IMR-90 (cell line): ENCODE data around the gene PTPRN2. TPM values are rescaled to one million over a fixed set of nuclear protein-coding genes. Genes with fewer than 3 reads are reported as not detected.

Experiments
- ATAC-seq: fragments of 200-7000 bp; cut with Tn5 transposase; 2 replicates; pipeline ENCODE4 v1.9.1; 2020; ENCODE audit warnings: low read depth, mild to moderate bottlenecking, moderate library complexity
- BruUV-seq: library from RNA; stranded (reverse); fragments of 400-500 nt; replicated peaks from 2 replicates; lab custom pipeline; 2021; lab: Mats Ljungman, UMichigan
- CTCF ChIA-PET: fragments of 300-600 bp; formaldehyde crosslinking; extraction: SDS; loops from one replicate; lab custom pipeline; 2021; ENCODE audit warnings: antibody characterized with exemption; lab: Yijun Ruan, JAX
- POLR2A ChIA-PET: fragments of 300-600 bp; sonication (Branson Sonifier 250); formaldehyde crosslinking; loops from one replicate; lab custom pipeline; 2022; ENCODE audit warnings: antibody characterized with exemption; ENCODE audit not compliant: unreplicated experiment; lab: Charles Lee
- DNase-seq: peaks from one replicate; pipeline ENCODE4 v3.0.0; 2013
- H2AFZ ChIP-seq: replicated peaks from 2 replicates; pipeline ENCODE3; 2013; ENCODE audit warnings: low read length, mild to moderate bottlenecking; ENCODE audit not compliant: poor library complexity
- H2AK5ac ChIP-seq: 2 replicates; pipeline ENCODE4 v1.6.1; 2013; ENCODE audit warnings: low read depth, low read length, inconsistent platforms
- H2AK9ac ChIP-seq: replicated peaks from 2 replicates; pipeline ENCODE3; 2013; ENCODE audit warnings: mild to moderate bottlenecking, low read depth, low read length, moderate library complexity; ENCODE audit not compliant: poor library complexity
- H2BK120ac ChIP-seq: 2 replicates; pipeline ENCODE4 v1.6.1; 2013; ENCODE audit warnings: low read depth, low read length, inconsistent platforms
- H2BK15ac ChIP-seq: 3 replicates; pipeline ENCODE4 v1.6.1; 2013; ENCODE audit warnings: low read depth, low read length, inconsistent platforms
- H2BK20ac ChIP-seq: 2 replicates; pipeline ENCODE4 v1.6.1; 2013; ENCODE audit warnings: low read depth, mild to moderate bottlenecking, inconsistent platforms, low read length, moderate library complexity
- H2BK5ac ChIP-seq: 2 replicates; pipeline ENCODE4 v1.6.1; 2013; ENCODE audit warnings: mild to moderate bottlenecking, low read depth, low read length, inconsistent platforms; ENCODE audit not compliant: poor library complexity, severe bottlenecking
- H3K14ac ChIP-seq: replicated peaks from 2 replicates; pipeline ENCODE4 v1.6.1; 2013; ENCODE audit warnings: low read depth, low read length, inconsistent platforms
- H3K18ac ChIP-seq: 2 replicates; pipeline ENCODE4 v1.6.1; 2013; ENCODE audit warnings: low read depth, low read length, control low read depth
- H3K23ac ChIP-seq: 2 replicates; pipeline ENCODE4 v1.6.1; 2013; ENCODE audit warnings: low read depth, low read length, inconsistent platforms
- H3K27ac ChIP-seq: 2 replicates; pipeline ENCODE4 v1.5.1; 2013; ENCODE audit warnings: mild to moderate bottlenecking, control low read depth, low read length; ENCODE audit not compliant: insufficient read depth
- H3K27me3 ChIP-seq: 2 replicates; pipeline ENCODE4 v1.6.1; 2013; ENCODE audit warnings: low read length; ENCODE audit not compliant: control insufficient read depth, insufficient read depth
- H3K36me3 ChIP-seq: 2 replicates; pipeline ENCODE4 v1.6.1; 2013; ENCODE audit warnings: low read length, mixed read lengths; ENCODE audit not compliant: control insufficient read depth, insufficient read depth
- H3K4ac ChIP-seq: 2 replicates; pipeline ENCODE4 v1.6.1; 2013; ENCODE audit warnings: low read depth, low read length, inconsistent platforms
- H3K4me1 ChIP-seq: 2 replicates; pipeline ENCODE4 v1.6.1; 2013; ENCODE audit warnings: low read length, mixed read lengths; ENCODE audit not compliant: control insufficient read depth, insufficient read depth
- H3K4me2 ChIP-seq: 2 replicates; pipeline ENCODE4 v1.6.1; 2013; ENCODE audit warnings: low read depth, mild to moderate bottlenecking, control low read depth, low read length, moderate library complexity
- H3K4me3 ChIP-seq: 2 replicates; pipeline ENCODE4 v1.5.1; 2013; ENCODE audit warnings: low read depth, mild to moderate bottlenecking, control low read depth, low read length, moderate library complexity; ENCODE audit not compliant: insufficient read depth
- H3K56ac ChIP-seq: 2 replicates; pipeline ENCODE4 v1.6.1; 2013; ENCODE audit warnings: low read length, inconsistent platforms; ENCODE audit not compliant: insufficient read depth; ENCODE audit errors: extremely low read depth
- H3K79me1 ChIP-seq, 2 experiments: 2 replicates each; pipeline ENCODE4 v1.6.1; 2013; ENCODE audit warnings: low read length in 2 of 2, inconsistent platforms in 1 of 2, low read depth in 1 of 2
- H3K9ac ChIP-seq: 2 replicates; pipeline ENCODE4 v1.6.1; 2013; ENCODE audit warnings: low read depth, low read length, control low read depth
- H3K9me1 ChIP-seq: 2 replicates; pipeline ENCODE4 v1.6.1; 2013; ENCODE audit warnings: low read length, inconsistent platforms; ENCODE audit not compliant: insufficient read depth
- H3K9me3 ChIP-seq: 2 replicates; pipeline ENCODE4 v1.6.1; 2013; ENCODE audit warnings: low read length; ENCODE audit not compliant: control insufficient read depth, insufficient read depth
- H4K20me1 ChIP-seq: 2 replicates; pipeline ENCODE4 v1.6.1; 2013; ENCODE audit warnings: low read length, inconsistent platforms; ENCODE audit not compliant: insufficient read depth
- H4K5ac ChIP-seq: 2 replicates; pipeline ENCODE4 v1.6.1; 2013; ENCODE audit warnings: mild to moderate bottlenecking, low read depth, low read length, control low read depth
- H4K8ac ChIP-seq, 2 experiments: 2 replicates each; pipeline ENCODE4 v1.6.1; 2013; ENCODE audit warnings: low read depth in 2 of 2, low read length in 2 of 2, control low read depth in 1 of 2, inconsistent platforms in 1 of 2
- H4K91ac ChIP-seq: 2 replicates; pipeline ENCODE4 v1.6.1; 2013; ENCODE audit warnings: low read depth, low read length, inconsistent platforms; ENCODE audit not compliant: insufficient read depth
- BHLHE40 ChIP-seq: fragments of 150-350 bp; IDR thresholded peaks from 2 replicates; pipeline ENCODE4 v1.6.1; 2016; ENCODE audit warnings: mild to moderate bottlenecking, low read depth, low read length
- CEBPB ChIP-seq: IDR thresholded peaks from 2 replicates; pipeline ENCODE4 v1.6.1; 2012; ENCODE audit warnings: low read depth, low read length, improper control_type of control experiment
- MAFK ChIP-seq: IDR thresholded peaks from 2 replicates; pipeline ENCODE4 v1.6.1; 2012; ENCODE audit warnings: low read depth, low read length, improper control_type of control experiment
- MAZ ChIP-seq: IDR thresholded peaks from 2 replicates; pipeline ENCODE4 v1.6.1; 2012; ENCODE audit warnings: low read depth, mild to moderate bottlenecking, low read length, improper control_type of control experiment, moderate library complexity, borderline replicate concordance
- POLR2A ChIP-seq: IDR thresholded peaks from 2 replicates; pipeline ENCODE4 v1.6.1; 2012; ENCODE audit warnings: mild to moderate bottlenecking, low read depth, low read length
- RAD21 ChIP-seq: IDR thresholded peaks from 2 replicates; pipeline ENCODE4 v1.6.1; 2012; ENCODE audit warnings: low read length, improper control_type of control experiment
- SMC3 ChIP-seq: fragments of 150-350 bp; IDR thresholded peaks from 2 replicates; pipeline ENCODE4 v1.6.1; 2016; ENCODE audit warnings: low read depth, mild to moderate bottlenecking, antibody characterized with exemption, low read length, moderate library complexity
- WGBS, 2 experiments: methylation state at CpG; one replicate each; pipeline versions ENCODE4 v1.1.5 to v1.1.7; 2013; ENCODE audit warnings: missing lambda C conversion rate in 2 of 2; ENCODE audit not compliant: insufficient read length in 1 of 2; ENCODE audit errors: extremely low coverage in 2 of 2; 5-methylcytosine and 5-hydroxymethylcytosine counted together
- dilution Hi-C: fragments of 300-500 bp; cut with HindIII; formaldehyde crosslinking; loops from one replicate; pipeline ENCODE4 v1.14.3; 2018; ENCODE audit warnings: low sequenced_read_pairs; ENCODE audit not compliant: unreplicated experiment
- in situ Hi-C: fragments of 300-500 bp; cut with MboI; formaldehyde crosslinking; loops from 3 replicates; pipeline ENCODE4 v1.14.3; 2019; ENCODE audit warnings: low sequenced_read_pairs, inconsistent platforms, mixed read lengths
- intact Hi-C: fragments of 100-400 bp; cut with micrococcal nuclease; formaldehyde crosslinking; loops from 2 replicates; pipeline ENCODE4 v1.10.0; 2022
- polyA plus RNA-seq, 3 experiments: library from polyadenylated mRNA; depleted of rRNA; stranded (reverse); fragments of >200 nt; gene quantifications; 2 replicates each; pipeline ENCODE4 v1.2.3, GENCODE V29; 2012; ENCODE audit warnings: low replicate concordance in 1 of 3
- total RNA-seq: library from RNA; depleted of rRNA; stranded (reverse); fragments of >200 nt; gene quantifications from 2 replicates; pipeline ENCODE4 v1.2.3, GENCODE V29; 2012
- TF ChIP-seq, protein P1 (sequence below): fragments of 150-350 bp; IDR thresholded peaks from 2 replicates; pipeline ENCODE4 v1.6.1; 2016; ENCODE audit warnings: low read depth, mild to moderate bottlenecking, low read length, moderate library complexity, borderline replicate concordance
- TF ChIP-seq, protein P2 (sequence below): conservative IDR thresholded peaks from 2 replicates; pipeline ENCODE4 v1.5.1; 2012; ENCODE audit warnings: mild to moderate bottlenecking, low read depth, low read length, improper control_type of control experiment
- TF ChIP-seq, protein P3 (sequence below): fragments of 150-350 bp; IDR thresholded peaks from 2 replicates; pipeline ENCODE4 v1.6.1; 2017; ENCODE audit warnings: mild to moderate bottlenecking, antibody characterized with exemption, low read length, low read depth

The PTPRN2 gene
- total and polyA plus RNA-seq, 2 of the 4 experiments (the other 2 are of a cell fraction), result 0.03 TPM; not detected in 1

DNA sequence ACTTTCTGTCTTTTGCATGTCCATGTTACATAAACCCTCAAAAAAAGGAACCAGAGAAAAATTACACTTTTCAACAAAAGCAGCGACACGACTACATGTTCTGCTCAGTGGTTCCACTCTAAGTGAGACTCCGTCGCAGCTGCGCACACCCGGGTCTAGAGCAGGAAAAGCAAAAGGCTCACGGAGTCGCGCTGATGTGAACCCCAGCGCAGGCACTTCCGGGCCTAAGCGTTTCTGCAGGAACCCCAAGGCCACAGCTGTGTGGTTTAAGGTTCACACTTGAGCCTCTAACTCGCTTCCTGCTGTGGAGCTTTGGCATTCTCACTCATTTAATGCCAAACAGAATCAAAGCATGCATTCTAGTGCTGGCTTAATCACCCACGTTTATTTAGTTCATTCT, 1010.6 kb downstream of the PTPRN2 start:
- Histone ChIP-seq H2AFZ (no peak overlapping the region), H3K27me3 (no peaks in the 10 kb centered on the region), H3K14ac (no peak overlapping the region), H3K56ac (no peak overlapping the region), H3K4me3 (no peak overlapping the region), H3K4me1 (no peaks in the 10 kb centered on the region), H3K4me2 (no peak overlapping the region), H2AK5ac (no peak overlapping the region), H3K9me1 (no peaks in the 10 kb centered on the region), H2BK120ac (no peak overlapping the region), H3K9ac (no peak overlapping the region), H3K23ac (no peak overlapping the region), H3K4ac (no peak overlapping the region), H4K91ac (no peak overlapping the region), H2AK9ac (no peak overlapping the region), H3K27ac (no peak overlapping the region), H3K9me3 (peaks cover 39% of the 10 kb centered on the region), H2BK15ac (no peak overlapping the region), H3K18ac (no peak overlapping the region), H2BK20ac (no peak overlapping the region), H4K5ac (no peak overlapping the region), H4K8ac (no peak overlapping the region), H3K36me3 (no peaks in the 10 kb centered on the region), H2BK5ac (no peak overlapping the region), H4K20me1 (no peaks in the 10 kb centered on the region), H3K79me1 (no peaks in the 10 kb centered on the region)
- ChIA-PET CTCF (no interaction called here), POLR2A (no interaction called here)
- no peak for DNase-seq
- dilution Hi-C loops, result no loop called here
- BruUV-seq, result no TSS peak
- WGBS, 2 experiments, result 94% methylated on average over 9 of the region's 14 CpGs; no CpG with 5 or more reads in 1 of the 2 experiments
- TF ChIP-seq, protein P1, sequence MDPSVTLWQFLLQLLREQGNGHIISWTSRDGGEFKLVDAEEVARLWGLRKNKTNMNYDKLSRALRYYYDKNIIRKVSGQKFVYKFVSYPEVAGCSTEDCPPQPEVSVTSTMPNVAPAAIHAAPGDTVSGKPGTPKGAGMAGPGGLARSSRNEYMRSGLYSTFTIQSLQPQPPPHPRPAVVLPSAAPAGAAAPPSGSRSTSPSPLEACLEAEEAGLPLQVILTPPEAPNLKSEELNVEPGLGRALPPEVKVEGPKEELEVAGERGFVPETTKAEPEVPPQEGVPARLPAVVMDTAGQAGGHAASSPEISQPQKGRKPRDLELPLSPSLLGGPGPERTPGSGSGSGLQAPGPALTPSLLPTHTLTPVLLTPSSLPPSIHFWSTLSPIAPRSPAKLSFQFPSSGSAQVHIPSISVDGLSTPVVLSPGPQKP, result no peak
- TF ChIP-seq, protein P2, sequence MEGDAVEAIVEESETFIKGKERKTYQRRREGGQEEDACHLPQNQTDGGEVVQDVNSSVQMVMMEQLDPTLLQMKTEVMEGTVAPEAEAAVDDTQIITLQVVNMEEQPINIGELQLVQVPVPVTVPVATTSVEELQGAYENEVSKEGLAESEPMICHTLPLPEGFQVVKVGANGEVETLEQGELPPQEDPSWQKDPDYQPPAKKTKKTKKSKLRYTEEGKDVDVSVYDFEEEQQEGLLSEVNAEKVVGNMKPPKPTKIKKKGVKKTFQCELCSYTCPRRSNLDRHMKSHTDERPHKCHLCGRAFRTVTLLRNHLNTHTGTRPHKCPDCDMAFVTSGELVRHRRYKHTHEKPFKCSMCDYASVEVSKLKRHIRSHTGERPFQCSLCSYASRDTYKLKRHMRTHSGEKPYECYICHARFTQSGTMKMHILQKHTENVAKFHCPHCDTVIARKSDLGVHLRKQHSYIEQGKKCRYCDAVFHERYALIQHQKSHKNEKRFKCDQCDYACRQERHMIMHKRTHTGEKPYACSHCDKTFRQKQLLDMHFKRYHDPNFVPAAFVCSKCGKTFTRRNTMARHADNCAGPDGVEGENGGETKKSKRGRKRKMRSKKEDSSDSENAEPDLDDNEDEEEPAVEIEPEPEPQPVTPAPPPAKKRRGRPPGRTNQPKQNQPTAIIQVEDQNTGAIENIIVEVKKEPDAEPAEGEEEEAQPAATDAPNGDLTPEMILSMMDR, result no peak
- no peak for TF ChIP-seq SMC3
- no peak for TF ChIP-seq POLR2A
- no peak for TF ChIP-seq CEBPB
- TF ChIP-seq BHLHE40, result no peak
- no peak for TF ChIP-seq MAFK
- TF ChIP-seq, protein P3, sequence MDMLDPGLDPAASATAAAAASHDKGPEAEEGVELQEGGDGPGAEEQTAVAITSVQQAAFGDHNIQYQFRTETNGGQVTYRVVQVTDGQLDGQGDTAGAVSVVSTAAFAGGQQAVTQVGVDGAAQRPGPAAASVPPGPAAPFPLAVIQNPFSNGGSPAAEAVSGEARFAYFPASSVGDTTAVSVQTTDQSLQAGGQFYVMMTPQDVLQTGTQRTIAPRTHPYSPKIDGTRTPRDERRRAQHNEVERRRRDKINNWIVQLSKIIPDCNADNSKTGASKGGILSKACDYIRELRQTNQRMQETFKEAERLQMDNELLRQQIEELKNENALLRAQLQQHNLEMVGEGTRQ, result no peak
- no peak for TF ChIP-seq RAD21
- TF ChIP-seq MAZ, result no peak
- ATAC-seq, result no peak
- in situ Hi-C loops, result no loop called here
- intact Hi-C loops, result no loop called here
